Activated T-cell treated with anti-CD3 and anti-CD28 coated beads, Interleukin-2, amount 50 U/mL, for 72 hours (primary cell): Measurements from ENCODE around the gene RANBP2. TPM values are rescaled to one million over a fixed set of nuclear protein-coding genes. Genes with fewer than 3 reads are reported as not detected.

Experiments used
- ATAC-seq, 2 donors: fragments of 150-1000 bp; cut with Tn5 transposase; replicated peaks in 1 of 2; 2 replicates each; pipeline ENCODE4 v1.10.0; 2021; ENCODE audit warnings: moderate library complexity in 2 of 2, mild to moderate bottlenecking in 1 of 2
- DNase-seq, 2 donors: peaks; one replicate each; pipeline ENCODE4 v3.0.0; 2021 to 2022; ENCODE audit warnings: mixed read lengths in 1 of 2
- H3K27ac Mint-ChIP-seq: one replicate; pipeline ENCODE4 v1.8.0; 2022; ENCODE audit warnings: mild to moderate bottlenecking, moderate library complexity, mixed read lengths
- H3K27me3 Mint-ChIP-seq: one replicate; pipeline ENCODE4 v1.8.0; 2022; ENCODE audit warnings: low read depth, mixed read lengths
- H3K36me3 Mint-ChIP-seq, 2 donors: one replicate each; pipeline ENCODE4 v1.8.0; 2022; ENCODE audit warnings: mixed read lengths in 2 of 2, mild to moderate bottlenecking in 1 of 2; ENCODE audit not compliant: insufficient read depth in 2 of 2
- H3K4me1 Mint-ChIP-seq: one replicate; pipeline ENCODE4 v1.8.0; 2022; ENCODE audit warnings: low read depth, mixed read lengths
- H3K4me3 Mint-ChIP-seq, 2 donors: one replicate each; pipeline ENCODE4 v1.8.0; 2022; ENCODE audit warnings: mild to moderate bottlenecking in 2 of 2, mixed read lengths in 2 of 2, moderate library complexity in 2 of 2
- H3K9me3 Mint-ChIP-seq, 2 donors: one replicate each; pipeline ENCODE4 v1.8.0; 2022; ENCODE audit warnings: mixed read lengths in 2 of 2
- total RNA-seq, 2 donors: library from RNA; stranded (reverse); gene quantifications; one replicate each; pipeline ENCODE4 v1.2.3, GENCODE V29; 2022

Gene RANBP2
- total RNA-seq, 2 donors from 2014 or later, result 57.7 to 58.8 TPM

DNA sequence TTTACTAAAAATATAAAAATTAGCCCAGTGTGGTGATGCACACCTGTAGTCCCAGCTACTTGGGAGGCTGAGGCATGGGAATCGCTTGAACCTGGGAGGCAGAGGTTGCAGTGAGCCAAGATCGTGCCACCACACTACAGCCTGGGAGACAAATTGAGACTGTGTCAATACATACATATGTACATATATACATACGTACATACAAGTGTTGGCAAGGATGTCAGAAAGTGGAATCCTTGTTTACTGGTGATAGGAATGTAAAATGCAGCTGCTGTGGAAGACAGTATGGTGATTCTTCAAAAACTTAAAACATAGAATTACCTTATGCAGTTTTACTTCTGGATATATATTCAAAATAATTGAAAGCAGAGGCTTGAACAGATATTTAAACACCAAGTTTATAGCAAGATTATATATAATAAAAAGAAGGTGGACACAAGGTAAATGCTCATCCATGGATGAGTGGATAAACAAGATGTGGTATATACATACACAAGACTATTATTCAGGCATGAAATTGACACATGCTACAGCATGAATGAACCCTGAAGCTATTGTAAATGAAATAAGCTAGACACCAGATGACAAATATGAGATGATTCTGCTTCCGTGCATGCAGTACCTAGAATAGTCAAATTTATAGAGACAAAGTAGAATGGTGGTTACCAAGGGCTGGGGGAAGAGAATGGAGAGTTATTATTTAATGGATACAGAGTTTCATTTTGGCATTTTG lies 110.5 kb downstream of the RANBP2 start:
- peaks cover 17% of the 10 kb centered on the region for H3K4me1 Mint-ChIP-seq
- peaks cover 2 to 4% of the 10 kb centered on the region in 2 donors for H3K36me3 Mint-ChIP-seq
- no peaks in the 10 kb centered on the region for H3K27me3 Mint-ChIP-seq
- ATAC-seq (no peak), DNase-seq (no peak)
- H3K27ac Mint-ChIP-seq, result no peak overlapping the region
- no peaks in the 10 kb centered on the region for H3K9me3 Mint-ChIP-seq
- no peak overlapping the region for H3K4me3 Mint-ChIP-seq

DNA sequence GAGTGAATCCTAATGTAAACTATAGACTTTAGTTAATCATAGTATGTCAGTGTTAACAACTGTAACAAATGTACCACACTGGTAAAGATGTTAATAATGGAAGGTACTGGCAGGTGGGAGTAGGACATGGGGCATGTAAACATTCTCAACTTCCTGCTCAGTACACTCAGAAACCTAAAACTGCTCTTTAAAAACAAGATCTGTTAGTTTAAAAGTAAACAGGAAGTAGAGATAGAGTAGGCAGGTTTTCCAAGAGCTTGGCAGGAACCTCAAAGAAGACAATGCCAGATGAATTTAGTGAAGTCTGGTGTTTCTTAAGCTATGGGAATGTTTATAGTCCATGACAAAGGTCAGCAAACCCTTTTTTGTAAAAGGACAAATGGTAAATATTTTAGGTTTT lies 113.9 kb downstream of the RANBP2 start:
- H3K27me3 Mint-ChIP-seq, result no peaks in the 10 kb centered on the region
- peak overlapping the region; percentile 25 for H3K27ac Mint-ChIP-seq
- H3K4me1 Mint-ChIP-seq, result peaks cover 23% of the 10 kb centered on the region
- ATAC-seq (peak in 1 of 2 donors; percentile 30), DNase-seq (no peak)
- H3K4me3 Mint-ChIP-seq, result peak overlapping the region in 1 of 2 donors; percentile 31
- peaks cover 3 to 4% of the 10 kb centered on the region in 2 donors for H3K9me3 Mint-ChIP-seq
- peaks cover 7 to 20% of the 10 kb centered on the region in 2 donors for H3K36me3 Mint-ChIP-seq

GRCh38 chr2:108834620-108835019 lies 115.3 kb downstream of the RANBP2 start:
- Mint-ChIP-seq H3K9me3 (peaks cover 3 to 4% of the 10 kb centered on the region in 2 donors), H3K36me3 (peaks cover 7 to 17% of the 10 kb centered on the region in 2 donors), H3K27me3 (no peaks in the 10 kb centered on the region), H3K4me1 (peaks cover 23% of the 10 kb centered on the region), H3K4me3 (peak overlapping the region in 1 of 2 donors; percentile 66), H3K27ac (peak overlapping the region; percentile 68)
- no peak for ATAC-seq
- no peak for DNase-seq

DNA sequence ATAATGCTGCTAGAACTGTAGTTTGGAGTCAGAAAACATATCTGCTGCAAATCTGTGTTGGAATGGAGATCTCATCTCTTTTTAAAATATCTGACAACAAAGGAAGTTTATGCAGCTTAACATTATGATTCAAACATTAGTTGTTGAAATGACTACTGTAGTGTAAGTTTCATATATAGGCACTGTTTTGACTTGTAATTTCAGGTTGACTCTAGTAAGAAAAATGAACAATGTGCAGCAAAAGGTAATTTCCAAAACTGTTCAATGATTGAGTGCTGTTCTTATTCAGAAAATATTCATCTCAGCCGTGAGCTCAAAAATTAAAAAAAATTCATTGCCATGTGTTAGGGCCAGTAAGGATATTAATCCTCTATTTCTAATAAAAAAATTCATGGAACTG lies 115.8 kb downstream of the RANBP2 start:
- Mint-ChIP-seq H3K9me3 (peaks cover 3 to 4% of the 10 kb centered on the region in 2 donors), H3K27ac (peak overlapping the region; percentile 68), H3K4me1 (peaks cover 23% of the 10 kb centered on the region), H3K36me3 (peaks cover 6 to 17% of the 10 kb centered on the region in 2 donors), H3K27me3 (no peaks in the 10 kb centered on the region), H3K4me3 (peak overlapping the region in 1 of 2 donors; percentile 66)
- DNase-seq, result no peak
- peak; percentile 80 to 83 for ATAC-seq

Other genes starting within 250 kb of the RANBP2 start
- 100 to 1,000 TPM; 104 to 122 TPM for gene LIMS1, start 185.0 kb upstream of the RANBP2 start, total RNA-seq
- 10 to 100 TPM in 1 of 2 donors, 1 to 10 TPM in 1; 7.7 to 11.7 TPM for gene CCDC138, start 67.3 kb downstream of the RANBP2 start, total RNA-seq